KMS-11 (cell line): ENCODE measurements around the gene GRHPR.
"Not testable (repeated sequence)": the region's sequence is repeated elsewhere in the genome, so short reads cannot be mapped to it uniquely, and the experiment has no call there.

ENCODE experiments used
- H2AFZ ChIP-seq: fragments of 200-600 bp; sonication (generic); 2 replicates; pipeline ENCODE4 v1.6.1; 2016; ENCODE audit warnings: antibody characterized with exemption, mixed run types, low read depth
- H3K27ac ChIP-seq: fragments of 200-600 bp; sonication (generic); 2 replicates; pipeline ENCODE4 v1.6.1; 2016; ENCODE audit warnings: mild to moderate bottlenecking, mixed run types
- H3K27me3 ChIP-seq: fragments of 200-600 bp; sonication (generic); 2 replicates; pipeline ENCODE4 v1.6.1; 2017; ENCODE audit warnings: mild to moderate bottlenecking, low read depth, mixed run types, moderate library complexity; ENCODE audit not compliant: insufficient read depth
- H3K36me3 ChIP-seq: fragments of 200-600 bp; sonication (generic); 2 replicates; pipeline ENCODE4 v1.6.1; 2017; ENCODE audit warnings: mild to moderate bottlenecking, mixed run types; ENCODE audit not compliant: insufficient read depth
- H3K4me1 ChIP-seq: fragments of 200-600 bp; sonication (generic); 2 replicates; pipeline ENCODE4 v1.6.1; 2016; ENCODE audit warnings: mild to moderate bottlenecking, low read depth, mixed run types; ENCODE audit not compliant: poor library complexity, severe bottlenecking
- H3K4me2 ChIP-seq: fragments of 200-600 bp; sonication (generic); 2 replicates; pipeline ENCODE4 v1.7.0; 2016; ENCODE audit warnings: mild to moderate bottlenecking, mixed run types
- H3K4me3 ChIP-seq: fragments of 200-600 bp; sonication (generic); IDR thresholded peaks from 2 replicates; pipeline ENCODE4 v1.6.1; 2017; ENCODE audit warnings: low read depth, low read length, mixed read lengths; ENCODE audit not compliant: insufficient read depth
- H3K79me2 ChIP-seq: fragments of 200-600 bp; sonication (generic); 2 replicates; pipeline ENCODE4 v1.6.1; 2016; ENCODE audit warnings: low read depth, mixed run types; ENCODE audit not compliant: insufficient read depth
- H3K9ac ChIP-seq: fragments of 200-600 bp; sonication (generic); 2 replicates; pipeline ENCODE4 v1.6.1; 2016; ENCODE audit warnings: mild to moderate bottlenecking, mixed run types
- H4K20me1 ChIP-seq: fragments of 200-600 bp; sonication (generic); 2 replicates; pipeline ENCODE4 v1.6.1; 2016; ENCODE audit warnings: mild to moderate bottlenecking, mixed run types; ENCODE audit not compliant: insufficient read depth
- CTCF ChIP-seq: fragments of 200-600 bp; sonication (generic); conservative IDR thresholded peaks from 2 replicates; pipeline ENCODE4 v1.6.1; 2017; ENCODE audit warnings: low read depth, mild to moderate bottlenecking, antibody characterized with exemption, low read length, moderate library complexity, mixed read lengths

GRHPR gene

GRCh38 chr9:37465249-37466036 lies 42.9 kb downstream of the GRHPR start, which contains the start of gene ZBTB5:
Gene ZBTB5, minus strand, starts transcription at chr9:37465450. Its CDS starts 22,899 bp downstream, at chr9:37442551.
- peak within 1 kb of the TSS; percentile 72 for H3K4me2 ChIP-seq
- H4K20me1 ChIP-seq: no peaks in the 10 kb centered on the region
- H3K79me2 ChIP-seq: peaks cover 36% of the 10 kb centered on the region; the same call in 1 of the 2 replicates
- peaks cover 15% of the 10 kb centered on the region for H3K4me1 ChIP-seq
- no peaks in the 10 kb centered on the region for H3K27me3 ChIP-seq
- peak within 1 kb of the TSS; percentile 98 for H2AFZ ChIP-seq
- TF ChIP-seq CTCF: no peak
- H3K4me3 ChIP-seq: peak within 1 kb of the TSS; percentile 47
- H3K27ac ChIP-seq: peak within 1 kb of the TSS; percentile 93
- H3K36me3 ChIP-seq: no peaks in the 10 kb centered on the region
- H3K9ac ChIP-seq: peak within 1 kb of the TSS; percentile 89

- H3K4me1 ChIP-seq: peaks cover 15% of the 10 kb centered on the region
- H3K36me3 ChIP-seq: no peaks in the 10 kb centered on the region
- peak overlapping the region; percentile 89 for H3K9ac ChIP-seq
- peak overlapping the region; percentile 93 for H3K27ac ChIP-seq
- peaks cover 31% of the 10 kb centered on the region; the same call in 1 of the 2 replicates for H3K79me2 ChIP-seq
- peak overlapping the region; percentile 37 for H3K4me3 ChIP-seq
- TF ChIP-seq CTCF: no peak
- no peaks in the 10 kb centered on the region for H4K20me1 ChIP-seq
- H3K4me2 ChIP-seq: peak overlapping the region; percentile 68
- no peaks in the 10 kb centered on the region for H3K27me3 ChIP-seq
- peak overlapping the region; percentile 98 for H2AFZ ChIP-seq
Measured at GRCh38 chr9:37466037-37466709, 43.7 kb downstream of the GRHPR start.

GRCh38 chr9:37467530-37467929 lies 45.0 kb downstream of the GRHPR start:
- peaks cover 19% of the 10 kb centered on the region; the same call in 1 of the 2 replicates for H3K79me2 ChIP-seq
- not testable (repeated sequence) for H3K27ac ChIP-seq, H3K9ac ChIP-seq, H2AFZ ChIP-seq, H3K4me3 ChIP-seq, H4K20me1 ChIP-seq, H3K27me3 ChIP-seq, H3K36me3 ChIP-seq, H3K4me2 ChIP-seq
- H3K4me1 ChIP-seq: peaks cover 15% of the 10 kb centered on the region

- no peaks in the 10 kb centered on the region for H3K36me3 ChIP-seq
- H4K20me1 ChIP-seq: no peaks in the 10 kb centered on the region
- TF ChIP-seq CTCF: no peak
- H3K4me1 ChIP-seq: peaks cover 8% of the 10 kb centered on the region
- H3K79me2 ChIP-seq: peaks cover 8% of the 10 kb centered on the region; the same call in 1 of the 2 replicates
- H3K4me2 ChIP-seq: no peak overlapping the region
- no peak overlapping the region for H3K9ac ChIP-seq
- H3K27ac ChIP-seq: no peak overlapping the region
- no peaks in the 10 kb centered on the region for H3K27me3 ChIP-seq
- no peak overlapping the region for H3K4me3 ChIP-seq
- H2AFZ ChIP-seq: no peak overlapping the region
Measured at GRCh38 chr9:37468620-37469019, 46.1 kb downstream of the GRHPR start.
